ENCODE data around the gene FILIP1. TPM values are rescaled to one million over a fixed set of nuclear protein-coding genes. Genes with fewer than 3 reads are reported as not detected.

The FILIP1 gene
- total RNA-seq, 4 donors from 2014 or later, result 41.7 to 53.3 (median 48.4) TPM

DNA sequence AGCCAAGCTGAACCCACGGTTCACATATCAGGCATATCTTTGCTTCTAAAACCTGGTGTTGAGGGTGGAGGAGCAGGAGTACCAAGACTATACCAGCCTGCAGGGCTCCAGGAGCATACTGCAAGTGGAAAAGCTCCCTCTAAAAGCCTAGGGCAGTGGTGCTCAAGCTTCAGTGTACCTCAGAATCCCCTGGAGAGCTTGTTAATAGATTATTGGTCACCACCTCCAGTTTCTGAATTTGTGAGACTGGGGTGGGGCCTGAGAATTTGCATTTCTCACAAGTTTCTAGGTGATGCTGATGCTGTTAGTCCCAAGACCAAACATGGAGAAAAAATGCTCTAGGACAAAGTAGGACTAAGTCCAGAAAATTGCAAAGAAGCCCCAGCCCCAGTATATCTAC lies 65.4 kb downstream of the FILIP1 start:
- TF ChIP-seq, protein P1, sequence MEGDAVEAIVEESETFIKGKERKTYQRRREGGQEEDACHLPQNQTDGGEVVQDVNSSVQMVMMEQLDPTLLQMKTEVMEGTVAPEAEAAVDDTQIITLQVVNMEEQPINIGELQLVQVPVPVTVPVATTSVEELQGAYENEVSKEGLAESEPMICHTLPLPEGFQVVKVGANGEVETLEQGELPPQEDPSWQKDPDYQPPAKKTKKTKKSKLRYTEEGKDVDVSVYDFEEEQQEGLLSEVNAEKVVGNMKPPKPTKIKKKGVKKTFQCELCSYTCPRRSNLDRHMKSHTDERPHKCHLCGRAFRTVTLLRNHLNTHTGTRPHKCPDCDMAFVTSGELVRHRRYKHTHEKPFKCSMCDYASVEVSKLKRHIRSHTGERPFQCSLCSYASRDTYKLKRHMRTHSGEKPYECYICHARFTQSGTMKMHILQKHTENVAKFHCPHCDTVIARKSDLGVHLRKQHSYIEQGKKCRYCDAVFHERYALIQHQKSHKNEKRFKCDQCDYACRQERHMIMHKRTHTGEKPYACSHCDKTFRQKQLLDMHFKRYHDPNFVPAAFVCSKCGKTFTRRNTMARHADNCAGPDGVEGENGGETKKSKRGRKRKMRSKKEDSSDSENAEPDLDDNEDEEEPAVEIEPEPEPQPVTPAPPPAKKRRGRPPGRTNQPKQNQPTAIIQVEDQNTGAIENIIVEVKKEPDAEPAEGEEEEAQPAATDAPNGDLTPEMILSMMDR (IDR thresholded peaks at IDR 0.05), result no peak
- no peak for TF ChIP-seq EP300 (IDR thresholded peaks at IDR 0.05)
- TF ChIP-seq POLR2A (IDR thresholded peaks at IDR 0.05; ENCODE audit: low read depth), result no peak
- no peak for TF ChIP-seq POLR2AphosphoS5 (IDR thresholded peaks at IDR 0.05)
- 62% methylated on average over 1 of the region's 1 CpG for WGBS
- Histone ChIP-seq H3K27ac (replicated peaks in 1 of 4) (no peak overlapping the region), H3K36me3 (no peaks in the 10 kb centered on the region), H3K9me3 (no peaks in the 10 kb centered on the region), H3K4me1 (peaks cover 39 to 61% (median 50%) of the 10 kb centered on the region in 4 donors), H3K27me3 (no peaks in the 10 kb centered on the region), H3K4me3 (no peak overlapping the region)
- intact Hi-C loops (cut with DNase I), result no loop called here
- DNase-seq (ENCODE audit: extremely low spot score), result no peak

DNA sequence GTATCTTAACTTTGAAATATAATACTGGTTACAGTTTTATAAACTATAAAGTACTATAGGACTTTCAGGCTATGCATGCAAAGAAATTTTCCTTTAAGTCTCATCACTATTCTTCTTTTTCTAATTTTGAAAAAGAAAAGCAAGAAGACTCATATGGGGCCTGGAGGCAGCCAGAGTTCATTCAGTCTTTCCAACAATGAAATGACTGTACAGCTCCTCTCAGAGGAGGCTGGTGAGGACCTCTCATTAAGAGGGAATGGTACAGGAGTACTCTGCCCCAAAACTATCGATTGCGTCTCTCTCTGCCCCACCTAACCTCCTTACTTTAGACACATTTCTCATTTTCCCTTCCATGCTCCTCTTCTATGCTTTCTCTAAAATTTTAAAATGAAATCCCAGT lies 66.3 kb downstream of the FILIP1 start:
- Histone ChIP-seq H3K36me3 (no peaks in the 10 kb centered on the region), H3K4me3 (no peak overlapping the region), H3K27ac (replicated peaks in 1 of 4) (no peak overlapping the region), H3K9me3 (no peaks in the 10 kb centered on the region), H3K4me1 (peaks cover 41 to 68% (median 55%) of the 10 kb centered on the region in 4 donors), H3K27me3 (no peaks in the 10 kb centered on the region)
- WGBS, result 98% methylated on average over 2 of the region's 2 CpGs
- intact Hi-C loops (cut with DNase I), result no loop called here
- no peak for DNase-seq (ENCODE audit: extremely low spot score)
- no peak for TF ChIP-seq POLR2AphosphoS5 (IDR thresholded peaks at IDR 0.05)
- TF ChIP-seq EP300 (IDR thresholded peaks at IDR 0.05), result no peak
- no peak for TF ChIP-seq POLR2A (IDR thresholded peaks at IDR 0.05; ENCODE audit: low read depth)
- TF ChIP-seq, protein P1 (IDR thresholded peaks at IDR 0.05), result no peak

DNA sequence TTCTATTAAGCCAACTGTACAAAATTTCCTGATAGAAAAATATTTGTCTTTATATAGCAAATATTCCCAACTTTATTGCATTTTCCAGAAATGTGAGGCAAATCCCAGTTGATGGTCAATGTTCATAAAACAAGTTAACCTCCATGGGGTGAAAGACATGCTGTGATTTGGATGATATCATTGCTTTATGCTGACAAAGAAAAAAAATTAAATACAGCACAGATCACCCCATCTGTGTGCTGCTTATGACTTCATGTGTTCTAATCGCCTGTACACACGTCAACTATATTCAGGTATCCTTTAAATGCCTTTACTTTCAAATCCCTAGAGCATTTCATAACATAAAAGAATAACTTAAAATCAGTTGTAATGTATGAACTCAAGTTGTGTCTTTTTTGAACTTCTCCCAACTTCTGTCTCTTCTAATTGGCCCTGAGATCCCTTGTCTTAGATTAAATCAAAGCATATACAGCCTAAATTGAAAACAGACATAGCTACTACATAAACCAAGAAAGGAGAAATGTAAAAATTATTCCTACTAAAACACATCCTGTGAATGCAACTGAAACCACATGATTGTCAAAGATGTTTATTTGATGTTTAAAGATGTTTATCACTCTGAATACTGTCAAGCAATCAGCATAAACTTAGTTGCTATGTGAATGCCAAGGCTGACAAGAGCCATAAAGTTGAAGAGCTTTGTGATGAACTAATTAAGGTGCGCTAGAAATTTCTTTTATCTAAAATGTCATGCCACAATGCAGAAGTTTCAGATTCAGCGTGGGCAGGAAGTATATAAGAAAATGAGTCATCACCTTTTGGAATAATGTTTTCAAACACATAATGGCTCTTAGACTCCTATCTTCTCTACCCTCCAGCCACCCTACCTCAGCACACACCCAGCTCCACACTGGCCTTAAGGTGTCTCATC lies 68.7 kb downstream of the FILIP1 start:
- no peak overlapping the region for H3K4me3 ChIP-seq
- TF ChIP-seq POLR2AphosphoS5 (IDR thresholded peaks at IDR 0.05) (no peak), POLR2A (IDR thresholded peaks at IDR 0.05; ENCODE audit: low read depth) (no peak)
- TF ChIP-seq, protein P1 (IDR thresholded peaks at IDR 0.05), result no peak
- H3K36me3 ChIP-seq, result no peaks in the 10 kb centered on the region
- 61% methylated on average over 4 of the region's 4 CpGs for WGBS
- H3K9me3 ChIP-seq, result no peaks in the 10 kb centered on the region
- H3K4me1 ChIP-seq, result peaks cover 28 to 57% (median 44%) of the 10 kb centered on the region in 4 donors
- no peaks in the 10 kb centered on the region for H3K27me3 ChIP-seq
- intact Hi-C loops (cut with DNase I), result no loop called here
- peak overlapping the region in 2 of 4 donors; percentile 0 to 53 for H3K27ac ChIP-seq (replicated peaks in 1 of 4)
- DNase-seq (ENCODE audit: extremely low spot score), result no peak

DNA sequence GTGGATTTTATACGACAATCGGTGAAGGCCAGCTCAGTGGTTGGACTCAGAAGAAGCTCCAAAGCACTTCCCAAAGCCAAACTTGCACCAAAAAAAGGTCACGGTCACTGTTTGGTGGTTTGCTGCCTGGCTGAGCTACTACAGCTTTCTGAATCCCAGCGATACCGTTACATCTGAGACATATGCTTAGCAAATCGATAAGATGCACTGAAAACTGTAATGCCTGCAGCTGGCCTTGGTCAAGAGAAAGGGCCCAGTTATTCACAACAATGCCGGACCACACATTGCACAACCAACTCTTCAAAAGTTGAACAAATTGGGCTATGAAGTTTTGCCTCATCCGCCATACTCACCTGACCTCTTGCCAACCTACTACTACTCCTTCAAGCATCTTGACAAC lies 70.2 kb downstream of the FILIP1 start:
- H3K4me3 ChIP-seq, result no peak overlapping the region
- intact Hi-C loops (cut with DNase I), result no loop called here

More for the DNA sequence above, 70.2 kb downstream of the FILIP1 start:
- no peak overlapping the region for H3K27ac ChIP-seq (replicated peaks in 1 of 4)
- H3K4me1 ChIP-seq, result peaks cover 26 to 56% (median 45%) of the 10 kb centered on the region in 4 donors
- TF ChIP-seq EP300 (IDR thresholded peaks at IDR 0.05) (no peak), POLR2A (IDR thresholded peaks at IDR 0.05; ENCODE audit: low read depth) (no peak), POLR2AphosphoS5 (IDR thresholded peaks at IDR 0.05) (no peak)
- TF ChIP-seq, protein P1 (IDR thresholded peaks at IDR 0.05), result no peak
- DNase-seq (ENCODE audit: extremely low spot score), result no peak
- no peaks in the 10 kb centered on the region for H3K27me3 ChIP-seq
- no peaks in the 10 kb centered on the region for H3K9me3 ChIP-seq
- H3K36me3 ChIP-seq, result no peaks in the 10 kb centered on the region
- 88% methylated on average over 8 of the region's 8 CpGs for WGBS
